Activated CD4-positive, alpha-beta T cell treated with anti-CD3 and anti-CD28 coated beads, Interleukin-2, amount 10 ng/mL, durations not matched to agents 7 days and 5 days (primary cell): ENCODE data around the gene GGTA1. TPM values are rescaled to one million over a fixed set of nuclear protein-coding genes. Genes with fewer than 3 reads are reported as not detected.

Source experiments
- CTCF ChIA-PET: fragments of 350-600 bp; sonication (Branson Sonifier 250); formaldehyde crosslinking; loops from one replicate; lab custom pipeline; 2021; ENCODE audit warnings: antibody characterized with exemption; lab: Charles Lee
- POLR2A ChIA-PET: fragments of 350-600 bp; sonication (Branson Sonifier 250); formaldehyde crosslinking; loops from one replicate; lab custom pipeline; 2021; ENCODE audit warnings: antibody characterized with exemption; lab: Charles Lee
- DNase-seq: peaks from one replicate; pipeline ENCODE4 v3.0.0-alpha.2; 2020
- H3K27ac Mint-ChIP-seq: one replicate; pipeline ENCODE4 v1.8.0; 2021; ENCODE audit warnings: mild to moderate bottlenecking, moderate library complexity, mixed read lengths
- H3K27me3 Mint-ChIP-seq: one replicate; pipeline ENCODE4 v1.8.0; 2021; ENCODE audit warnings: mixed read lengths
- H3K36me3 Mint-ChIP-seq: one replicate; pipeline ENCODE4 v1.8.0; 2021; ENCODE audit warnings: low read depth, mixed read lengths
- H3K4me1 Mint-ChIP-seq: one replicate; pipeline ENCODE4 v1.8.0; 2021; ENCODE audit warnings: mixed read lengths
- H3K4me3 Mint-ChIP-seq: one replicate; pipeline ENCODE4 v1.8.0; 2021; ENCODE audit warnings: mild to moderate bottlenecking, moderate library complexity, mixed read lengths
- H3K9me3 Mint-ChIP-seq: one replicate; pipeline ENCODE4 v1.8.0; 2021; ENCODE audit warnings: mixed read lengths
- total RNA-seq, 2 experiments: library from RNA; stranded (reverse); gene quantifications; one replicate each; pipeline ENCODE4 v1.2.3, GENCODE V29; 2021

The GGTA1 gene
- total RNA-seq, 2 experiments from 2014 or later: not detected

DNA sequence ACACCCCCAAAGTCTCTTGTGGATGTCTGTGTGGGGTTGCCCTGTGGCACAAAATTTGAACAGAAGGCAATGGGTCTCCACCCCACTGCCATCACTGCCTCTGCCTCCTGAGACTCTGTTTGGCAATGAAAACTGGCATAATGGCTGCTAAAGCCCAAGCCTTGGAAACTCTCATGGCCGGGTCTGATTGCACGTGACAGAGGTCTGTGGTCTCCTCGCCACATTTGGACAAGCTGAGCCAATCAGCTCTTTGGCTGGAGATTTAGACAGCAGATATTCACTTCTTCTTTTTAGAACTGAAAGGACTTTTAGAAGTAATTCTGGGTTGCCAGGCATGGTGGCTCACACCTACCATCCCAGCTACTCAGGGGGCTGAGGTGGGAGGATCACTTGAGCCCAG is 5.5 kb downstream of the GGTA1 start:
- ChIA-PET CTCF (no interaction called here), POLR2A (no interaction called here)
- peaks cover 31% of the 10 kb centered on the region for H3K27me3 Mint-ChIP-seq
- DNase-seq: no peak
- H3K9me3 Mint-ChIP-seq: peaks cover 9% of the 10 kb centered on the region
- no peak overlapping the region for H3K27ac Mint-ChIP-seq
- no peak overlapping the region for H3K4me3 Mint-ChIP-seq
- no peaks in the 10 kb centered on the region for H3K36me3 Mint-ChIP-seq
- H3K4me1 Mint-ChIP-seq: peaks cover 11% of the 10 kb centered on the region

DNA sequence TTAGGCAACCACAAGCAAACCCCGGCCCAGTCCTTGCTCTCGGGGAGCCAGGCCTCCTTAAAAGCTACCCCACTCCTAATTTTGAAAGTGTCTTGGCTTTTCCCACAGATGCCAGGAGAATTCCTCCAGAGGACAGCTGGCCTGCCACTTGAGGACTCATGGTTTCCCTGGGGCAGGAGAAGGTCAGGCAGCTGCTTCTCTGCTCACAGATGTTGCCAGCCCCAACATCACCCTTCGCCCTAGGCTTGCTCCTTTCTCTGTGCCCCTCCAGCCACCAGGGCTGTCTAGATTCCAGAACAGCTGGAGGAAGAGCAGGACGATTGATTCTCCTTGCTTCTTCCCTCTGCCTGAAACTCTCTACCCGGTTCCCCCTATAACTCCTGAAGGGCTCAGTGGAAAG is 8.5 kb downstream of the GGTA1 start:
- peaks cover 6% of the 10 kb centered on the region for H3K27me3 Mint-ChIP-seq
- ChIA-PET CTCF (interaction anchor here (0.6 kb wide), 1 partner anchor 49 kb away, joined by 3 read pairs; no protein-coding TSS in a partner anchor), POLR2A (no interaction called here)
- H3K9me3 Mint-ChIP-seq: peaks cover 7% of the 10 kb centered on the region
- H3K4me3 Mint-ChIP-seq: no peak overlapping the region
- H3K4me1 Mint-ChIP-seq: no peaks in the 10 kb centered on the region
- no peaks in the 10 kb centered on the region for H3K36me3 Mint-ChIP-seq
- no peak overlapping the region for H3K27ac Mint-ChIP-seq
- DNase-seq: no peak

DNA sequence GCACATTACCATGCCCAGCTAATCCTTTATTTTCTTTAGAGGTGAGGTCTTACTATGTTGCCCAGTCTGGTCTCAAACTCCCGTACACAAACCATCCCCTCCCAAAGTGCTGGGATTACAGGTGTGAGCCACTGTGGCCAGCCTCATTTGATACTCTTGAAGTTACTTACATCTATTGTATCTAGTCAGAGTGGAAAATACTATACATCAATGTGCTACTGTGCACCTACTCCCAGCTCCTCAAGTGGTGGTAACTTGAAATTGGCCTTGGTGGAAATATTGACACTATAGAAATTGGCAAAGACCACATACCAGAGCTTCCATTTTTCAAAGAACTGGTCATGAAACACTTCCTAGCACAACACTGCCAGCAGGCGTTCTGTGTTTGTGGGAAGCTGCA is 10.3 kb downstream of the GGTA1 start:
- H3K36me3 Mint-ChIP-seq: no peaks in the 10 kb centered on the region
- no peaks in the 10 kb centered on the region for H3K9me3 Mint-ChIP-seq
- H3K27ac Mint-ChIP-seq: no peak overlapping the region
- H3K4me1 Mint-ChIP-seq: no peaks in the 10 kb centered on the region
- no peak overlapping the region for H3K4me3 Mint-ChIP-seq
- CTCF ChIA-PET: interaction anchor here (1.0 kb wide), 1 partner anchor 19 kb away, joined by 3 read pairs; no protein-coding TSS in a partner anchor
- DNase-seq: no peak
- H3K27me3 Mint-ChIP-seq: no peaks in the 10 kb centered on the region
- POLR2A ChIA-PET: no interaction called here

DNA sequence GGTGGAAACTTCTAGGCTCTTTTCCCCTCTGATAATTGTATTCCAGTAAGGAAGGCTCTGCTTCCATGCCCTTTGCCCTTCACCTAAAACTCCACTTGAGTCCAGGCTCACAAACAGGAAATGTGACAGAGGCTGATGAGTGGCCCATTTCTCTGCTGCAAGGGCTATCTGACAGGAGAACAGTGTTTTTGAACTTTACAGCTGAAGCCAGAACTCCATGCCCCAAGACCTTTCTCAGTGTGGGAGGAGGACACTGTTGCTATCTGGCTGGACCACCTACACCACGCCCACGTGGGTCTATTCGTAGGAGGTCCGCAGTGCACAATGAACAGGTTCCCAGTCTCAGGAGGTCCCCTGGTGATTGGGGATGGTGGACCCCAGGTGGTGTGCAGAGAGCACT is 13.6 kb downstream of the GGTA1 start:
- H3K36me3 Mint-ChIP-seq: no peaks in the 10 kb centered on the region
- ChIA-PET CTCF (no interaction called here), POLR2A (no interaction called here)
- H3K4me3 Mint-ChIP-seq: no peak overlapping the region
- DNase-seq: no peak
- no peaks in the 10 kb centered on the region for H3K27me3 Mint-ChIP-seq
- no peaks in the 10 kb centered on the region for H3K9me3 Mint-ChIP-seq
- no peaks in the 10 kb centered on the region for H3K4me1 Mint-ChIP-seq
- H3K27ac Mint-ChIP-seq: no peak overlapping the region

DNA sequence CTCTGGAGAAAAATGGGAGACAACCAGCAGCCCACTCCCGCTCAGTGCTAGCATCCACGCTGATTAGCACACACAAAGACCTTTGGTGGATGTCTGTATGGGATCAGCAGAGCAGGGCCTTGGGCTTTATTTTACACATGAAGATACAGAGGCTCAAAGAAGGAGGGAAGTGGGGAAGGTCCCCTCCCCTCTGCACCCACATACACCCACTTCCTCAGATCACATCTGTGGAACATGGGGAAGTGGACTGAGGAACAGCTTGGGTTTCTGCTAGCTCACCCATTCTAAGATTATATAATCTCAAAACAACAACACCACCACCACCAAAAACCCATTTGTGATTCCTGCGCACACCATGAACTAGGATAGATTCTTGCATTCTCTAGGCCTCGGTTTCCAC is 14.0 kb downstream of the GGTA1 start:
- no peaks in the 10 kb centered on the region for H3K36me3 Mint-ChIP-seq
- no peaks in the 10 kb centered on the region for H3K9me3 Mint-ChIP-seq
- ChIA-PET POLR2A (no interaction called here), CTCF (no interaction called here)
- no peak overlapping the region for H3K4me3 Mint-ChIP-seq
- H3K27ac Mint-ChIP-seq: no peak overlapping the region
- H3K27me3 Mint-ChIP-seq: no peaks in the 10 kb centered on the region
- DNase-seq: no peak
- H3K4me1 Mint-ChIP-seq: no peaks in the 10 kb centered on the region

- DNase-seq: no peak
- Mint-ChIP-seq H3K27ac (no peak overlapping the region), H3K36me3 (no peaks in the 10 kb centered on the region), H3K9me3 (no peaks in the 10 kb centered on the region), H3K4me3 (no peak overlapping the region), H3K27me3 (no peaks in the 10 kb centered on the region), H3K4me1 (no peaks in the 10 kb centered on the region)
- ChIA-PET CTCF (no interaction called here), POLR2A (no interaction called here)
Measured at GRCh38 chr9:121484651-121485446, 14.8 kb downstream of the GGTA1 start.

- Mint-ChIP-seq H3K36me3 (no peaks in the 10 kb centered on the region), H3K9me3 (no peaks in the 10 kb centered on the region), H3K27me3 (no peaks in the 10 kb centered on the region), H3K4me1 (no peaks in the 10 kb centered on the region), H3K27ac (no peak overlapping the region), H3K4me3 (no peak overlapping the region)
- no peak for DNase-seq
- ChIA-PET POLR2A (no interaction called here), CTCF (no interaction called here)
Measured at GRCh38 chr9:121483473-121484031, 16.1 kb downstream of the GGTA1 start.

DNA sequence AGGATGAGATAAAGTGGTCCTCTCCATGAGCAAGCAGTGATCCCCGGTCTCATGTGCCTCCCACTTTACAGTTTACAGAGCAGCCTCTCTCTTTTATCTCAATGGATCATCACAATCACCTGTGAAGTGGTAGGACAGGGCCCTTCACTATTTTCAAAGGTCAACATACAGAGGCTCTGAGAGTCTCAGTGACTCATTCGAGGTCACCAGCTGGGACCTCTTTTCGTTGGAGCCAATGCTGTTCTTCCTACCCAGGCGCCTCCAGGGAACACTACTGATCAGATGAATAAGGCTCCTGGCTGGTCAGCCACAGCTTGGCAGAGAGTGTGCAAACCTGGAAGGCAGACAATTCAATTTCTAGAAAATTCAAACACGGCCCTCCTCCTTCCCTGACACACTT is 16.6 kb downstream of the GGTA1 start:
- ChIA-PET CTCF (no interaction called here), POLR2A (no interaction called here)
- H3K4me1 Mint-ChIP-seq: no peaks in the 10 kb centered on the region
- no peaks in the 10 kb centered on the region for H3K36me3 Mint-ChIP-seq
- no peaks in the 10 kb centered on the region for H3K27me3 Mint-ChIP-seq
- no peaks in the 10 kb centered on the region for H3K9me3 Mint-ChIP-seq
- H3K4me3 Mint-ChIP-seq: no peak overlapping the region
- no peak for DNase-seq
- H3K27ac Mint-ChIP-seq: no peak overlapping the region

DNA sequence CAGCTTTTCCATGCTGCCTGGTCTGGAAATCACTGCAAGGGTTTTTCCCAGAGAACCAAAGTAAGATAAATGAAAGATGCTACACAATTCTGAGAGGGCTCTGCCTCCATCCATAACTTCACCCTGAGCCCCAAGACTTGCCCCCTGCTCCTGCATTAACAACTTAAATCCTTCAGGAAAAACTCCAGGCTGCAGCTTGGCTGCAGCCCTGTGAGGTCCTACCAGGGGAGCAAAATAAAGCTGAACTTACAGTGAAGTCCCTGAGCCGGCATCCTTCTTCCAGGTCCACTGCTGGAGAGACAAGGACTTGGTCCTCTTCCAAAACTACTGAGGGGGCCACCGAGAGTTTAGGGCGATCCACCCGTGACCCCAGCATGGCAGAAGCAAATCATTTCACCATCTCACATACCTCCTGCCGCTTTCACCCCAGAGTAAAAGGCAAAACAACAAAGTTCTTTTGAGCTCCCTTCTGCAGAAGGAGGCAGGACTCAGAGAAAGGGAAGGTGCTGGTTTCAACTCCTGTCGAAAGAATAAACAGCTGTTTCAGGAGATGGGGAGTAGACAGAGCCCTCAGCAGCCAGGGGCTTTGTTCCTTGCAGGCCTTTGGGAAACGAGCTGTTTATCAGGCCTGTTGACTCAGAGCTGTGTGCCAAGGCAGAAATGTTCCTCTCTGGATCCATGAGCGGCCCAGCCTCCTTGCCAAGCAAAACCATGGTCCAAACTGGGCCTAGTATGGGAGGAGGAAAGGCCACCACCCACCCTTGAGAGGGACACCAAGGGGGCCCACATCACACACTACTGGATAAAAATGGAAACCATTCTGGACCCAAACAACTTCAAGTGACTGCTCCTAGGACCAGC is 20.6 kb downstream of the GGTA1 start:
- no peaks in the 10 kb centered on the region for H3K36me3 Mint-ChIP-seq
- CTCF ChIA-PET: interaction anchor here (0.6 kb wide), 2 partner anchors 18 to 104 kb away, joined by 3 read pairs; no protein-coding TSS in a partner anchor
- POLR2A ChIA-PET: no interaction called here

DNA sequence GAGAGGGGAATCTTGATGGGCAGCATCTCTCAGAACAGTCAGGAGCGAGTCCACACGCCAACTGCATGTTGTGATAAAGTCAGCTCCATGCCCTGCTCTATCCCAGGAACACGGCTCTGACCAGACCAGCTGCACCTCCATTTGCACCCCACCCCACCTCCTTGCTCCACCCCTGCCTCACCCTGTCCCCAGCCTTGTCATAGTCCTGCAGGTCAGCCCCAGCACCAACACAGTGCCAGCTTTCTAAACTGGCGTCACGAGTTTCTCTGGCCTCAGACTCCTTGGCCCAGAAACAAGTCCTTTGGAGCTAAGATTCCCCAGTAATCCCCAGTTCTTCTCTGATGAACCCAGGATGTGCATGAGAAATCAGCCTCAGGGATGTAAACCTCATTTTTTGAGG is 23.5 kb downstream of the GGTA1 start:
- Mint-ChIP-seq H3K27me3 (peaks cover 15% of the 10 kb centered on the region), H3K36me3 (no peaks in the 10 kb centered on the region), H3K27ac (no peak overlapping the region), H3K9me3 (no peaks in the 10 kb centered on the region), H3K4me3 (no peak overlapping the region), H3K4me1 (no peaks in the 10 kb centered on the region)
- ChIA-PET POLR2A (no interaction called here), CTCF (interaction anchor here (0.9 kb wide), 1 partner anchor 16 kb away, joined by 3 read pairs; no protein-coding TSS in a partner anchor)
- DNase-seq: no peak

More for the DNA sequence above, 20.6 kb downstream of the GGTA1 start:
- H3K9me3 Mint-ChIP-seq: no peaks in the 10 kb centered on the region
- DNase-seq: no peak
- H3K27me3 Mint-ChIP-seq: peaks cover 4% of the 10 kb centered on the region
- H3K4me1 Mint-ChIP-seq: no peaks in the 10 kb centered on the region
- H3K4me3 Mint-ChIP-seq: no peak overlapping the region
- H3K27ac Mint-ChIP-seq: no peak overlapping the region

- CTCF ChIA-PET: no interaction called here
- Mint-ChIP-seq H3K27ac (no peak overlapping the region), H3K27me3 (peaks cover 25% of the 10 kb centered on the region), H3K9me3 (no peaks in the 10 kb centered on the region), H3K4me1 (no peaks in the 10 kb centered on the region), H3K36me3 (no peaks in the 10 kb centered on the region), H3K4me3 (no peak overlapping the region)
- DNase-seq: no peak
- POLR2A ChIA-PET: no interaction called here
Measured at GRCh38 chr9:121474231-121474947, 25.3 kb downstream of the GGTA1 start.

GRCh38 chr9:121473229-121473628 is 26.4 kb downstream of the GGTA1 start:
- H3K4me3 Mint-ChIP-seq: no peak overlapping the region
- no peaks in the 10 kb centered on the region for H3K9me3 Mint-ChIP-seq
- H3K4me1 Mint-ChIP-seq: no peaks in the 10 kb centered on the region
- DNase-seq: no peak
- CTCF ChIA-PET: no interaction called here
- H3K27me3 Mint-ChIP-seq: peaks cover 30% of the 10 kb centered on the region
- no peaks in the 10 kb centered on the region for H3K36me3 Mint-ChIP-seq
- POLR2A ChIA-PET: no interaction called here
- no peak overlapping the region for H3K27ac Mint-ChIP-seq
